Endothelial cell of umbilical vein (primary cell): ENCODE measurements around the gene EPC1. TPM values are rescaled to one million over a fixed set of nuclear protein-coding genes. Genes with fewer than 3 reads are reported as not detected.

Experiments used
- BruUV-seq: library from RNA; stranded (reverse); fragments of 400-500 nt; replicated peaks from 2 replicates; lab custom pipeline; 2021; lab: Mats Ljungman, UMichigan
- CTCF ChIA-PET: fragments of 300-600, 350-600 bp; sonication (Branson Sonifier 250); formaldehyde crosslinking; loops from one replicate; lab custom pipeline; 2021; ENCODE audit warnings: antibody characterized with exemption, inconsistent platforms; lab: Charles Lee
- POLR2A ChIA-PET: fragments of 300-600, 350-600 bp; sonication (Branson Sonifier 250); formaldehyde crosslinking; loops from one replicate; lab custom pipeline; 2021; ENCODE audit warnings: antibody characterized with exemption, inconsistent platforms; lab: Charles Lee
- DNase-seq: peaks from one replicate; pipeline ENCODE4 v3.0.0-alpha.2; 2011; ENCODE audit warnings: low read depth, low spot score
- FAIRE-seq: peaks from 2 replicates; lab custom pipeline; 2011; peaks lifted over from hg19 to GRCh38; lab: Jason Lieb, UNC
- H2AFZ ChIP-seq: 2 replicates; pipeline ENCODE4 v1.6.0; 2012; ENCODE audit warnings: low read depth, low read length, control low read depth, inconsistent platforms
- H3K27ac ChIP-seq: 2 replicates; pipeline ENCODE4 v1.5.1; 2011; ENCODE audit warnings: low read depth, mild to moderate bottlenecking, control low read depth, low read length, moderate library complexity; ENCODE audit not compliant: insufficient read depth
- H3K27me3 ChIP-seq, 2 experiments: 2 replicates each; pipeline versions ENCODE4 v1.6.0 to v1.6.1; 2011; ENCODE audit warnings: low read length in 2 of 2, mixed read lengths in 1 of 2; ENCODE audit not compliant: control insufficient read depth in 2 of 2, insufficient read depth in 2 of 2
- H3K36me3 ChIP-seq, 2 experiments: 2 replicates in 1 of 2; 3 replicates in 1 of 2; pipeline ENCODE4 v1.5.1; 2011; ENCODE audit warnings: low read length in 2 of 2, mild to moderate bottlenecking in 1 of 2, moderate library complexity in 1 of 2; ENCODE audit not compliant: control insufficient read depth in 2 of 2, insufficient read depth in 2 of 2; ENCODE audit errors: extremely low read depth in 1 of 2
- H3K4me1 ChIP-seq: 3 replicates; pipeline ENCODE4 v1.5.1; 2011; ENCODE audit warnings: mild to moderate bottlenecking, low read length; ENCODE audit not compliant: control insufficient read depth, insufficient read depth; ENCODE audit errors: extremely low read depth
- H3K4me2 ChIP-seq: 2 replicates; pipeline ENCODE4 v1.6.1; 2011; ENCODE audit warnings: low read length, control low read depth, mixed read lengths; ENCODE audit not compliant: insufficient read depth
- H3K4me3 ChIP-seq, 3 experiments: fragments of 200-600 bp in 1 of 3; sonication (generic), shearing (Covaris generic) in 1 of 3; replicated peaks in 1 of 3; 2 replicates each; pipeline ENCODE4 v1.5.1; 2011 to 2016; ENCODE audit warnings: control low read depth in 3 of 3, low read length in 3 of 3, mild to moderate bottlenecking in 2 of 3, inconsistent platforms in 1 of 3, low read depth in 1 of 3, moderate library complexity in 1 of 3; ENCODE audit not compliant: insufficient read depth in 1 of 3
- H3K79me2 ChIP-seq: 2 replicates; pipeline ENCODE4 v1.6.0; 2012; ENCODE audit warnings: low read length, inconsistent platforms; ENCODE audit not compliant: control insufficient read depth, insufficient read depth
- H3K9ac ChIP-seq: replicated peaks from 2 replicates; pipeline ENCODE3; 2011; ENCODE audit warnings: low read length, control low read depth; ENCODE audit not compliant: insufficient read depth; ENCODE audit errors: extremely low read depth
- H3K9me1 ChIP-seq: replicated peaks from 3 replicates; pipeline ENCODE4 v1.6.0; 2011; ENCODE audit warnings: mild to moderate bottlenecking, low read length; ENCODE audit not compliant: control insufficient read depth, insufficient read depth; ENCODE audit errors: extremely low read depth
- H3K9me3 ChIP-seq: replicated peaks from 2 replicates; pipeline ENCODE4 v1.5.1; 2012; ENCODE audit warnings: low read length, inconsistent platforms; ENCODE audit not compliant: control insufficient read depth, insufficient read depth
- H4K20me1 ChIP-seq: replicated peaks from 2 replicates; pipeline ENCODE3; 2011; ENCODE audit warnings: mild to moderate bottlenecking, low read length; ENCODE audit not compliant: control insufficient read depth, insufficient read depth; ENCODE audit errors: extremely low read depth
- CTCF ChIP-seq, 2 donors: IDR thresholded peaks; 1 replicate in 1 of 2; 2 replicates in 1 of 2; pipeline ENCODE4 v1.5.1; 2011; ENCODE audit warnings: low read length in 2 of 2, mild to moderate bottlenecking in 2 of 2, moderate library complexity in 2 of 2, control low read depth in 1 of 2, inconsistent platforms in 1 of 2, low read depth in 1 of 2; ENCODE audit not compliant: insufficient read depth in 1 of 2; ENCODE audit errors: extremely low read depth in 1 of 2
- EZH2 ChIP-seq: IDR thresholded peaks from 2 replicates; pipeline ENCODE4 v1.6.1; 2012; ENCODE audit warnings: borderline replicate concordance, low read depth, mild to moderate bottlenecking, moderate library complexity, low read length, inconsistent platforms; ENCODE audit not compliant: severe bottlenecking
- FOS ChIP-seq: IDR thresholded peaks from 2 replicates; pipeline ENCODE4 v1.6.1; 2011; ENCODE audit warnings: mild to moderate bottlenecking, low read length, moderate library complexity, borderline replicate concordance; ENCODE audit not compliant: insufficient read depth
- MAX ChIP-seq: IDR thresholded peaks from 2 replicates; pipeline ENCODE4 v1.6.1; 2011; ENCODE audit not compliant: insufficient read depth, insufficient read length
- POLR2A ChIP-seq: IDR thresholded peaks from 2 replicates; pipeline ENCODE4 v1.6.1; 2012; ENCODE audit warnings: low read depth, mild to moderate bottlenecking, control low read depth, low read length
- POLR2AphosphoS5 ChIP-seq: IDR thresholded peaks from 2 replicates; pipeline ENCODE4 v1.6.1; 2012; ENCODE audit warnings: low read depth, mild to moderate bottlenecking, control low read depth, low read length, moderate library complexity; ENCODE audit not compliant: insufficient read depth
- dilution Hi-C: fragments of 300-500 bp; cut with MboI; formaldehyde crosslinking; loops from one replicate; pipeline ENCODE4 v1.15.0; 2019; ENCODE audit warnings: low sequenced_read_pairs; ENCODE audit not compliant: extremely low pct_ligation_motif_present
- intact Hi-C: fragments of 100-400 bp; cut with micrococcal nuclease; formaldehyde crosslinking; loops from one replicate; pipeline ENCODE4 v1.10.0; 2022
- polyA plus RNA-seq, 4 experiments: library from polyadenylated mRNA; depleted of rRNA in 3 of 4; stranded (reverse) in 3 of 4; unstranded in 1 of 4; fragments of >200 nt; gene quantifications; 2 replicates each; pipeline versions ENCODE4 v1.2.1 to v1.2.3, GENCODE V29; 2011 to 2012; ENCODE audit warnings: missing spikeins in 1 of 4
- total RNA-seq: library from RNA; stranded (reverse); gene quantifications from 2 replicates; pipeline ENCODE4 v1.2.3, GENCODE V29; 2021

The EPC1 gene
- total and polyA plus RNA-seq, 2 donors (not counting 3 experiments of a cell fraction or from before 2014, with no cell fraction given): 27.9 to 39.0 TPM

DNA sequence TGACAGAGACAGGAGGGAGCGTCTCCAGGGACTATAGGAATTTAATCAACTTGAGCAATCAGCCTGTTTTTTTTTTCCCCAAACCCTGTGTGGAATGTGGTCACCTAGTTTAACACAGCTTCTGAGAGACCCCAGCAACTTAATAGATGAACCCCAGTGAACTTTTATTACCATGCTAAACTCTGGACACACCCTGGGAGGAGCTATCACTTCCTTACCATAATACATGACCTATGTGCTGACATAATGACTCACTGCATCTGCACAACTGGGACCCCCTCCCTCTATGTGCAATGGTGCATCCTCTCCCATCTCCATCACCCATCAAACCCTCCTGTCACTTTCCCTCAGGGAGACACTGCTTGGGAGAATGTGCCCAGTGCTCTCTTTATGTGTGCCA, 83.7 kb downstream of the EPC1 start:
- intact Hi-C loops: no loop called here
- dilution Hi-C loops: no loop called here
- Histone ChIP-seq H3K9me1 (no peaks in the 10 kb centered on the region), H3K4me2 (no peak overlapping the region), H3K4me1 (peaks cover 4% of the 10 kb centered on the region), H3K36me3 (peaks cover 0 to 9% of the 10 kb centered on the region in 2 experiments), H3K9me3 (no peaks in the 10 kb centered on the region), H2AFZ (no peak overlapping the region), H4K20me1 (no peaks in the 10 kb centered on the region), H3K9ac (no peak overlapping the region), H3K27ac (no peak overlapping the region), H3K27me3 (no peaks in the 10 kb centered on the region), H3K79me2 (no peaks in the 10 kb centered on the region), H3K4me3 (no peak overlapping the region)
- BruUV-seq: no TSS peak
- DNase-seq: peak; percentile 22
- POLR2A ChIA-PET: no interaction called here
- CTCF ChIA-PET: interaction anchor here (3.1 kb wide), 1 partner anchor 83 kb away, joined by 9 read pairs; no protein-coding TSS in a partner anchor
- FAIRE-seq: no peak
- TF ChIP-seq POLR2AphosphoS5 (no peak), FOS (peak; percentile 37), POLR2A (no peak), MAX (no peak), CTCF (IDR thresholded peaks at IDR 0.05; ENCODE audit: extremely low read depth in 1 of 2, insufficient read depth in 1 of 2, low read depth in 1 of 2, low read length in 2 of 2) (no peak), EZH2 (no peak)
